Stimulated activated CD4-positive, alpha-beta T cell treated with anti-CD3 and anti-CD28 coated beads, Interleukin-1b, Interleukin-23, amount 100 ng/mL, for 1 hour (primary cell): Measurements from ENCODE around the gene TM2D1.
"Not testable (repeated sequence)": the region's sequence is repeated elsewhere in the genome, so short reads cannot be mapped to it uniquely, and the experiment has no call there.

Experiments
- DNase-seq, 2 donors: peaks; one replicate each; pipeline ENCODE4 v3.0.0-alpha.2; 2020; ENCODE audit warnings: low read depth in 2 of 2

TM2D1 gene

GRCh38 chr1:61724813-61725694, at the start of gene TM2D1:
TM2D1 (minus strand) TSS chr1:61725141; CDS start chr1:61725120, 21 bp downstream.
- peak; percentile 51 to 63 for DNase-seq

GRCh38 chr1:61770131-61770530, 45.2 kb upstream of the TM2D1 start:
- no peak for DNase-seq

- DNase-seq: no peak
These were observed 33.0 kb upstream of the TM2D1 start for GRCh38 chr1:61757950-61758349.

GRCh38 chr1:61756773-61757172, 31.8 kb upstream of the TM2D1 start:
- DNase-seq: no peak

- no peak for DNase-seq
These were observed 29.6 kb upstream of the TM2D1 start for GRCh38 chr1:61754545-61754944.

GRCh38 chr1:61753998-61754508, 29.1 kb upstream of the TM2D1 start:
- no peak for DNase-seq

- no peak for DNase-seq
These were observed 28.0 kb upstream of the TM2D1 start for GRCh38 chr1:61752921-61753389.

- DNase-seq: no peak
These were observed 24.6 kb upstream of the TM2D1 start for GRCh38 chr1:61749574-61749973.

- DNase-seq: no peak
These were observed 23.6 kb upstream of the TM2D1 start for GRCh38 chr1:61748566-61748965.

GRCh38 chr1:61746813-61747212, 21.9 kb upstream of the TM2D1 start:
- DNase-seq: no peak

- no peak for DNase-seq
These were observed 19.0 kb upstream of the TM2D1 start for GRCh38 chr1:61743716-61744580.

- no peak for DNase-seq
These were observed 18.4 kb upstream of the TM2D1 start for GRCh38 chr1:61743431-61743705.

- DNase-seq: no peak
These were observed 17.9 kb upstream of the TM2D1 start for GRCh38 chr1:61742620-61743430.

GRCh38 chr1:61741711-61742619, 17.0 kb upstream of the TM2D1 start, which contains the start of gene PATJ:
PATJ (plus strand) TSS chr1:61742480; CDS start chr1:61762893, 20,413 bp downstream.
- DNase-seq: peak; percentile 15 to 23

GRCh38 chr1:61740751-61741700, 16.1 kb upstream of the TM2D1 start:
- no peak for DNase-seq

- DNase-seq: no peak
These were observed 7.8 kb upstream of the TM2D1 start for GRCh38 chr1:61732726-61733125.

GRCh38 chr1:61730679-61731078, 5.7 kb upstream of the TM2D1 start:
- DNase-seq: not testable (repeated sequence)

GRCh38 chr1:61727544-61727943, 2.6 kb upstream of the TM2D1 start:
- no peak for DNase-seq

GRCh38 chr1:61724506-61724812, 482 bp downstream of the TM2D1 start:
- no peak for DNase-seq
